Measurements from ENCODE around the gene SLC5A3. TPM values are rescaled to one million over a fixed set of nuclear protein-coding genes. Genes with fewer than 3 reads are reported as not detected.

The SLC5A3 gene
- total and polyA plus RNA-seq, 10 of the 15 experiments (the other 5 are each of a cell fraction or from before 2014, with no cell fraction given), result 3.3 to 21.4 (median 12.0) TPM

GRCh38 chr21:34035619-34036354, 37.6 kb upstream of the SLC5A3 start (continued):
- TF ChIP-seq CUX1 (IDR thresholded peaks at IDR 0.05; ENCODE audit: insufficient replicate concordance, low read depth, low read length), result no peak
- TF ChIP-seq HDGF (IDR thresholded peaks at IDR 0.05), result no peak
- TF ChIP-seq RFX5 (IDR thresholded peaks at IDR 0.05; ENCODE audit: low read depth, low read length), result no peak
- no peak for TF ChIP-seq SMARCA5 (IDR thresholded peaks at IDR 0.05)
- TF ChIP-seq ETV6 (conservative IDR thresholded peaks at IDR 0.05 in 1 of 2, IDR thresholded peaks at IDR 0.05 in 1 of 2; ENCODE audit: borderline replicate concordance in 1 of 2, low read depth in 1 of 2), result no peak
- TF ChIP-seq BHLHE40 (IDR thresholded peaks at IDR 0.05; ENCODE audit: borderline replicate concordance in 1 of 2, low read depth in 2 of 2, low read length in 1 of 2), result no peak
- no peak for TF ChIP-seq PBX3 (IDR thresholded peaks at IDR 0.05; ENCODE audit: insufficient replicate concordance, low read depth, low read length)
- TF ChIP-seq HSF1 (IDR thresholded peaks at IDR 0.05; ENCODE audit: low read depth, low read length), result no peak
